NOMO-1 treated with dmso at 0.1 percent for 144 hours (cell line): ENCODE data around the gene SLC25A14.
A peak's percentile ranks its signal among the peaks of the same experiment; 100 is the strongest.

Experiments
- DNase-seq: peaks from one replicate; lab custom pipeline; 2025; ENCODE audit not compliant: unreplicated experiment; lab: John Stamatoyannopoulos, UW

SLC25A14 gene

DNA sequence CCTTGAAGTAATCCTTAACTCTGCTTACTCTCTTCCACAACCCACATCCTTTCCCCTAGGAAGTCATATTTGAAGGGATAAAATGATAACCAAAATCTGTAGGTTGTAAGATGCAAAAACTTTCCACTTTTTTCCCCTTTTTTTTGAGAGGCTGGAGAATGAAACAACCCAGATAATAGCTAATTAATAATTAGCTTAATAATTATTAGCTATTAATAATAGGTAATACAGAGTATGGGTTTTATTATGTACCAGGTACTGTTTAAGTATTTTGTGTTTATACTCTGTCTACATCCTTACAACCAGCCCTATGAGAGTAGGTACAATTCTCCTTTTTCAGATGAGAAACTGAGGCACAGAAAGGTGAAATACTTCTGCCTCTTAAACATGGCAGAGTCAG lies 36.4 kb downstream of the SLC25A14 start:
- DNase-seq, result no peak

DNA sequence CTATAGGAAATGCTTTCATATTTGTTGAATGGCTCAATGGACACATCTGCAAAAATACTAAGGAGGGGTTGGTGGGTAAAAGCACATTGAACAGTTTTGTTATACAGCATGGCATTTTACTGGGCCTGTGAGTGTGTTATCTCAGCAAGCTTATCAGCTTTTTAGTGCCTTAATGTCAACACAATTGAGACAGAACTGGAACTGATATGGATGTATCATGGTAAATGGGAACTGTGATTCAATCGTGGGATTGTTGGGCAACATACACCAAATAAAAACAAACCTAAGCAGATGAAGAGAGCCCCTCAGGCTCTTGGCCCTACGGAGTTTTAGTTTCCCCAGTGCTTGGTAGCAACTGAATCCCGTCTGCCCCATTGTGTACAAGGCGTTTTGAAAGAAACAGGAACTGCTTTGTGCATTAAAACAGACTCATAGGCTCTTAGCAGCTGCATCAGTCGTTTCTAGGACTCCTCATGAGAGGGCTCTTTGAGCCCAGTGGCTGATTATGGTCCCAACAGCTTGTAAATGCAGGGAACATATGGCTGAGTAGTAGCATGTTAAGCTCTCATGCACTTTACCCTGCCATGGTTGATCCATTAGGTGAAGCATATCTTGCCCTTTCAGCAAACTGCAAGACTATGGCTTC lies 38.4 kb downstream of the SLC25A14 start:
- DNase-seq, result no peak

DNA sequence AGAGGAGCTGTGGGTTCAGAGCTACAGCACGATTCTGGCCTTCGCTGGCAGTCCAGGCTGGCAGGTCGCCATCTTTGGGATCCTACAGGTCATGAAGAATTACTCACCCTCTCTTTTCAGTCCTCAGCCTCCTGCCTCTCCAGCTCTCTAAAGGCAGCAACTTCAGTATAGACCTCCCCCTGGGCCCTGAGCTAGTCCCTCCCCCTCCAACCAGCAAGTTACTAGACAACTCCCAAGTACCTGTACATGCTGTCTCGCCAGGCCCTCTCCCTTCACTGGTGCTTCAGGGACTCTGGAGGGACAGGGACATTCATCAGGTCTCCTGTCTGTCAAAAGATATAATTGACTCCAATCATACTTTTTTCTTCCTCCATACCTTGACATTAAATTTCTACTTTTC lies 45.8 kb downstream of the SLC25A14 start, which contains the start of gene GPR119:
TSS of gene GPR119 (minus strand) at position 155 of the 400 bp plus-strand sequence. CDS start 227 bp downstream, outside the sequence.
- DNase-seq, result no peak

DNA sequence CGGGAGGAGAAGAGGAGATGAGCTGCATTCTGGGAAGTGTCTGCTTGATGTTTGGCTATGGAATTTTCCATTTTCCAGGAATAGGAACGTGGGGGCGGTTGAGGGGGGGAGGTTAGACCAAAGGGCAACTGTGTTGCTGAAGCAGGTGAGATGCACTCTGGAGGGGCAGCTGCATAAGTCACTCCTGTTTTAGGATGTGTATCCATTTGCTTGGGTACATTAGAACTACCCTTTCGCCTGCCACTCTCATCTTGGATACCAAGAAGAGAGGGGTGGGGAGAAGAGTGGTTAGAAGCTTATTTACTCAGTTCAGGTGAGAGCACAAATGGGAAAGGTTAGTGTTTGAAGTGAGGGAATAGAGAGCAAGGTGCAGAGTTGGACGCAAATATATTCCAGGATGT lies 46.7 kb downstream of the SLC25A14 start:
- no peak for DNase-seq

DNA sequence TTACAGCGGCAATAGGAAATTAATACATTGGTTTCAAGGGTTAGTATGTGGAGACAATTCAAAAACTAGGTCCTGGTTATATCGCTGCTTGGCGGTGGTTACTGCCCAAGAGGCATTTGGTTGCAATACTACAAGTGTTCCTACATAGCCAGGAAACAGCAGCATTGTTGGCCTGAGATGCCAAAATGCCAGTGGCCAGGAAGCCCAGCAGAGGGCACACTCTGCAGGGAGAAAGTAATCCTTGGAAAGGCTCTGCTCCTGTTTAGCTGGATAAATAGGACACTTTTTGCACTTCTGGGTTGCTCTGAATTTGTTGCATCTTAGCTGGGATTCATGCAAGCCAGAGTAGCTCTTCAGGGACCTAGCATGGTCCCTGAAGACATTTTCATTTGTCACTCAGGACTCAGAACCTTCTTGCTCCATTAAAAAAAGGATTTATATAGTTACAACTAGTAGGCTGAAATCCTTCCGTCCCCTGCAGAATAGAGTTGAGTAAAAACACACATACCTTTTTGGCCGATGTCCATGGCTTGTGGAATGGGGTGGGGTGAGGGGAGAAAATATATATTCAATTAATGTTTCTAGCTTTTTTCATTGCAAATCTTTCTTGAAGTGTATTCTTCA lies 53.8 kb downstream of the SLC25A14 start:
- no peak for DNase-seq

DNA sequence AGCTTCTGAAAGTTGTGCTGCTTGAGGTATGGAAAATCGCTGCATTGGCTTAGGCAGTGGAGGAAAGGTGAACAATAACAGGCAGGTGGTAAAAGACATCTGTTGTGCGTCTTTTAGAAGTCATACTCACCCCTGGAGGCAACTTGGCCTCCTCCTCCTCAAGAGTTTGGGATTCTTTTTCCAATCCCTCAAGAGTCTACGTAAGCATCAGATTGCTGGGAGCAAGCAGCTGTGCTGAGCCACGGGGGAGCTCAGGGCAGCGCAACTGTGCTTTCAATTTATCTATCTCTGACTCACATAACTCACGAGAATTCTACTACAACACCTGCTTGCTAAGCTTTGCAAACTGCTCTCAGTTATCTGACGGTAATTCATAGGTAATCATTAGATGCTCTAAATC lies 55.6 kb downstream of the SLC25A14 start:
- DNase-seq, result no peak

DNA sequence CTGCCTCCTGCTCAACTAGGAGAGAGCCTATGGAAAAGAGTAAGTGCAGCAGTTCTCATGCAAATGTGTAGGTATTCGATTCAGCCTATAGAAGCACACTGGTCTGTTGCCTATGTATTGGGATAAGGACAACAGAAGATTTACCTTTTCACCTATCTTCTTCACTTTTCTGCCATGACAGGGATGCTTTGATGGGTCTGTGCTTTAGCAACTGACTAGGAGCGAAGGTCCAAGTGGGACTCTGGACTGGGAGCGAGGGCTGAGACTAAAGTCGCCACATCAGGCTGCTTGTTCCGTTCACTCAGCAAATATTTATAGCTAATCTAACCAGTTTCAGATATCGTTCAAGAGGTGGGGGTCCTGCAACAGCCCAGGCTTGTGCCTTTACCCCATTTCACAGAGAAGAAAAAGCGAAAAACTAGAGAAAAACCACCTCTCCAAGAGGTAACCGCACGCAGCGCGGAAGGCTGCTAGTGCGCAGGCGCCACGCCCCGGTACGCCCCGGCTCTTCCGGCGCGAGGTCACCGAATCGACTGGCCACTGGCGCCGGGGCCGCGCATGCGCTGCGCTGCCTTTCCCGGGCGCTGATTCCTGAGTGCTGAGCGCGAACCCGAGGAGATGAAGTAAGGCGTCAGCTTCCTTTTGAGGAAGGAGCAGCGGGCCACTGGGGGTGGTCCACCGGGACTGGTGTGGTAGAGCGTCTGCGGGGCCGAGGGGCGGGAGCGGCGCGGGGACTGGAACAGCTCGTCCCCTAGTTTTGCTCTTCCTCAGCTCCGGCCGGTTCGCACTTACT lies 61.9 kb downstream of the SLC25A14 start, which contains the start of gene RBMX2:
TSS of gene RBMX2 (plus strand) at position 573 of the 793 bp plus-strand sequence. CDS start at position 619, 46 bp downstream.
- peak; percentile 65 for DNase-seq

DNA sequence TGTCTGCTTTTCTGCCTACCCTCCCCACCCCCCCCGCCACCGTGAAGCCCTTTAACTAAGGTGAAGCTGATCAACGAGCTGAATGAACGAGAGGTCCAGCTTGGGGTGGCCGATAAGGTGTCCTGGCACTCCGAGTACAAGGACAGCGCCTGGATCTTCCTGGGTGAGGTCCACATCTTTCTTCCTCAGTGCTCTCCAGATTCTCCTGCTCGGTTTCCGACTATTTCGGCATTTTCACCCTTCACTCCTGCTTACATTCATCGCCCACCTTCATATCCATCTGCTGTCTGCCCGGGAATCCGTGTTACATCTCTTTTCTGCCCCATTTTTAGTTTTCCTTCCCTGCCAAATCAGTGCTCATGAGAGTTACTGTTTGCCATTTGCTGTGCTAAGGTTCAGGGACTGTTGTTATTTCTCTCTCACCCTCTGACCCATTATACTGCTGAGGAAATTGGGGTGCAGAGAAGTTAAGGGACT lies 62.5 kb downstream of the SLC25A14 start:
- no peak for DNase-seq

DNA sequence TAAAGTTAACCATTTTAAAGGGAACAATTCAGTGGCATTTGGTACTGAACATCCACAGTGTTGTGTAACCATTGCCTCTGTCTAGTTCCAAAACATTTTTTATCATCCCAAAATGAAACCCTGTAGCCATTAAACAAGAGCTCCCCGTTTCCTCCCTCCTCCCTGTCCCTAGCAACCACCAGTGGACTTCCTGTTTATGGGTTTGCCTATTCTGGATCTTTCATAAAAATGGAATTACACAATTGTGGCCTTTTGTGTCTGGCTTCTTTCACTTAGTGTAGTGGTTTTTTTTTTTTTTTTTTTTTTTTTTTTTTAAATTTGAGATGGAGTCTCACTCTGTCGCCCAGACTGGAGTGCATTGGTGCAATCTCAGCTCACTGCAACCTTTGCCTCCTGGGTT lies 73.7 kb downstream of the SLC25A14 start:
- peak; percentile 3 for DNase-seq

DNA sequence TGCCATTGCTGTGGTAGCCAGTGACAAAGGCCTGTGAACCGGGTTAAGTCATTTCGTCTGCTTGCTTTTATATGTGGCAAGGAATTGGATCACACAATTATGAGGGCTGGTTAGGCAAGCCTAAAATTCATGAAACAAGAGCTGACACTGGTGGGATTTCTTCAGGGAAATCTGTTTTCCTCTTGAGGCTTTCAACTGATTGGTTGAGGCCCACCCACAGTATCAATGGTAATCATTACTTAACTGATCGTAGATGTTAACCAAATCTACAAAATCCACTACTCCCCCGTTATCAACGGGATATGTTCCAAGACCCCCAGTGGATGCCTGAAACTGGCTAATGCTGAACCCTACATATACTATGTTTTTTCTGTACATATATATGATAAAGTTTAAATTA lies 75.1 kb downstream of the SLC25A14 start:
- DNase-seq, result no peak

DNA sequence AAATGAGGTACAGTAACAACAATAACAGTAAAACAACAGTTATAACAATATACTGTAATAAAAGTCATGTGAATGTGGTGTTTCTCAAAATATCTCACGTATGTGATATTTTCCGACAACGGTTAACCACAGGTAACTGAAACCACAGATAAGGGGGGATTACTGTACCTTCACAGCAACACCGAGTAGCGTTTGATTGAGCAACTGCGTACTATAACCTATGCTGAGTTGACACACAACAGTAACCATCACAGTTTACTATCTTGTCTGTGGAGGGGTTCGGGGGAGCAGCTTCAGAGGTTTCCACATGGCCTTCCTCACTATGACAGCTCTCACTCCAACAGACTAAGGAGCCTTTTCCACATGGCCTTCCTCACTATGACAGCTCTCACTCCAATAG lies 75.5 kb downstream of the SLC25A14 start:
- no peak for DNase-seq

DNA sequence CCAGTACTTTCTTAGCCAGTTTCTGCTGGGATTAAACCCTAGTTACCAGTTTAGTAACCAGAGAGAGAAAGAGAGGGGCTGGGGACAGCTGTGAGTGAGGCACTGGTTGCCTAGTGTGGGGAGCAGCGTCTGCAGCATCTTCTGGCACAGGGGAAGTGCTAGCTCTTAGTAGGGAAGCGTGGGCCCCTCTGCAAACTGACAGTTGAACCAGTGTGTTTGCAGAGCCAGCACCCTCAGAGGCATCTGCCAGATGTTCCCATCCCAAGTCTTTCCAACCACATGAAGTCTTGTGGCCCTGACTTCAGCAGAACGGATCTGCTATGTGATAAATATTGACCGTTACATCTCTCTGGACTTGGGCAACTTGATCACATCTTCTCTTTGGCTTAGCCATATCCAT lies 77.1 kb downstream of the SLC25A14 start:
- DNase-seq, result no peak

DNA sequence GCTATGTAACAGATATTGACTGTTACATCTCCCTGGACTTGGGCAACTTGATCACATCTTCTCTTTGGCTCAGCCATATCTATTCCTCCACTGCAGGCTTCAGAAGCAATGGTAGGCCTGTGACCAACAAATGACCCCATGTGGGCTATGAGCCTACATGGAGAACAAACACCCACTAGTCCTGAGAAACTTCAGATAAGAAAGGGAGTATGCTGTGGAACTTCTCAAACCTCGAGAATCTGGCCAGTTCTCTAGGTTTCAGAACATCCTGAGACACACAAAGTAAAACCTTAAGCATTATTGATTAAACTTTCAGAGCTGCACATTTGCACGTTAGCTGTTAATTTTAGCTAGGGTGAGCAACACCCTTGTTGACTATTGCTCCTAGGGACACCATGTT lies 78.3 kb downstream of the SLC25A14 start:
- no peak for DNase-seq

DNA sequence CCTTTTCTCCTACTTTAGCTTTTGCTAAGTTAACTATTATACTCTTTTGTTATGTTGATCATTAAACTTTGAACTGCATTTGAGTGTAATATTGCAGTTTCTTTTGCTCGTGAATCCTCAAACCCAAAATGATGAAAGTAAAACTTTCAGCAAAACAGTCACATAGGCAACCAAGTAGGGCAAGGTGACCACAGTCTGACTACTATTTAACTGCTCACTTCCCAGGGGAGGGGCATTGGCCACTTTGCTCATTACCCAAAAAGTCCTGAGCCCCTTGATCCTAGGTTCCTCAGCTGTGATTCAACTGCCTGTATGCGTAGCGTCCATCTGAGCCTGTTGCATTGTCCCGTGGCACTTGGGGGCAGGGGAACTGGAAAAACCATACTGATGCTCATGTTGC lies 79.0 kb downstream of the SLC25A14 start:
- DNase-seq, result no peak

DNA sequence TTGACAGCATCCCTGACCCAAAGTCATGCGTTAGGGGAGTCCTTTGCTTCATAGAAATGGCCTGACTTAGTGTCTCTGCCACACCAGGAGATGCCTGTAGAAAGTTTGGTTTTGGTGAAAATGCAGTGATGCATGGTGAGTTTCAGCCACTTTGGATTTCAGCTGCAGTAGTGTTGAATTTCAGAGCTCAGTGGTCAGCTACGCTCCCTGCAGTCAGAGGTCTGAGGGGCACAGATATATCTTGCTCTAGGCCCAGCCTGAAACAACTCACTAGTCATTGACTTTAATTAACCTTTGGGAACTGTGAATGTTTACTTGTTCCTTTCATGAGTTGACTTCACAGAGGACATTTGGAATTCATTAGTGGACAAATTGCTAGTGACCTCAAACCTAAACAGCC lies 79.5 kb downstream of the SLC25A14 start:
- DNase-seq, result no peak
